NCI-H2081 (cell line): ENCODE measurements around the gene DMAC2L.

Experiments
- DNase-seq, 2 experiments: peaks; one replicate each; lab custom pipeline; 2025; lab: John Stamatoyannopoulos, UW

DMAC2L gene

GRCh38 chr14:50331596-50331995 lies 19.5 kb downstream of the DMAC2L start:
- DNase-seq, result no peak

- DNase-seq, result no peak
Observed at GRCh38 chr14:50333014-50333509, 20.9 kb downstream of the DMAC2L start.

- DNase-seq, result no peak
Observed at GRCh38 chr14:50334211-50334610, 22.1 kb downstream of the DMAC2L start.

GRCh38 chr14:50335389-50335788 lies 23.3 kb downstream of the DMAC2L start:
- DNase-seq, result peak; percentile 88 to 96

- peak; percentile 13 to 47 for DNase-seq
Observed at GRCh38 chr14:50335989-50336824, 24.1 kb downstream of the DMAC2L start.

- no peak for DNase-seq
Observed at GRCh38 chr14:50338587-50338986, 26.5 kb downstream of the DMAC2L start.

GRCh38 chr14:50339178-50339804 lies 27.2 kb downstream of the DMAC2L start:
- DNase-seq, result no peak

- DNase-seq, result no peak
Observed at GRCh38 chr14:50340045-50340444, 27.9 kb downstream of the DMAC2L start.

GRCh38 chr14:50340963-50341362 lies 28.8 kb downstream of the DMAC2L start:
- DNase-seq, result no peak

- DNase-seq, result peak; percentile 47 to 77
Observed at GRCh38 chr14:50342221-50343078, 30.3 kb downstream of the DMAC2L start.

- DNase-seq, result no peak
Observed at GRCh38 chr14:50343434-50343833, 31.3 kb downstream of the DMAC2L start.

GRCh38 chr14:50344116-50344775 lies 32.1 kb downstream of the DMAC2L start:
- DNase-seq, result no peak

GRCh38 chr14:50344876-50345563 lies 32.9 kb downstream of the DMAC2L start:
- DNase-seq, result no peak

- DNase-seq, result no peak
Observed at GRCh38 chr14:50345846-50346422, 33.8 kb downstream of the DMAC2L start.

GRCh38 chr14:50347521-50347920 lies 35.4 kb downstream of the DMAC2L start:
- DNase-seq, result no peak

- no peak for DNase-seq
Observed at GRCh38 chr14:50348933-50349332, 36.8 kb downstream of the DMAC2L start.

- DNase-seq, result no peak
Observed at GRCh38 chr14:50350975-50351374, 38.9 kb downstream of the DMAC2L start.

- no peak for DNase-seq
Observed at GRCh38 chr14:50352584-50352983, 40.5 kb downstream of the DMAC2L start.

GRCh38 chr14:50353126-50353525 lies 41.0 kb downstream of the DMAC2L start:
- no peak for DNase-seq

GRCh38 chr14:50354527-50354926 lies 42.4 kb downstream of the DMAC2L start:
- no peak for DNase-seq

- DNase-seq, result no peak
Observed at GRCh38 chr14:50355692-50356091, 43.6 kb downstream of the DMAC2L start.
